WERI-Rb-1 (cell line): ENCODE data around the gene TMEM242.

ENCODE experiments used
- DNase-seq: peaks from one replicate; pipeline ENCODE4 v3.0.0-alpha.2; 2020
- H3K27ac ChIP-seq: fragments of 250-450 bp; sonication (Bioruptor Pico); 2 replicates; pipeline ENCODE4 v1.5.1; 2020; ENCODE audit warnings: mild to moderate bottlenecking, moderate library complexity
- H3K27me3 ChIP-seq: fragments of 250-450 bp; sonication (Bioruptor Pico); 2 replicates; pipeline ENCODE4 v1.5.1; 2021; ENCODE audit warnings: mild to moderate bottlenecking, low read depth, moderate library complexity; ENCODE audit not compliant: insufficient read depth, severe bottlenecking
- H3K36me3 ChIP-seq: fragments of 250-450 bp; sonication (Bioruptor Pico); 2 replicates; pipeline ENCODE4 v1.5.1; 2020; ENCODE audit warnings: mild to moderate bottlenecking, moderate library complexity
- H3K4me3 ChIP-seq: 2 replicates; pipeline ENCODE4 v1.5.1; 2011; ENCODE audit warnings: low read depth, mild to moderate bottlenecking, control low read depth, low read length
- H3K9me3 ChIP-seq: fragments of 250-450 bp; sonication (Bioruptor Pico); 2 replicates; pipeline ENCODE4 v1.5.1; 2021; ENCODE audit warnings: mild to moderate bottlenecking, moderate library complexity; ENCODE audit not compliant: severe bottlenecking
- CTCF ChIP-seq: IDR thresholded peaks from 2 replicates; pipeline ENCODE4 v1.5.1; 2011; ENCODE audit warnings: low read depth, mild to moderate bottlenecking, control low read depth, inconsistent platforms, low read length

TMEM242 gene

GRCh38 chr6:157263881-157264397 is 59.4 kb downstream of the TMEM242 start:
- DNase-seq: no peak

GRCh38 chr6:157263146-157263545 is 60.2 kb downstream of the TMEM242 start:
- no peaks in the 10 kb centered on the region for H3K27me3 ChIP-seq

More at GRCh38 chr6:157263881-157264397, 59.4 kb downstream of the TMEM242 start:
- TF ChIP-seq CTCF: no peak
- no peak overlapping the region for H3K27ac ChIP-seq
- no peak overlapping the region for H3K4me3 ChIP-seq
- no peaks in the 10 kb centered on the region for H3K9me3 ChIP-seq
- H3K27me3 ChIP-seq: no peaks in the 10 kb centered on the region
- no peaks in the 10 kb centered on the region for H3K36me3 ChIP-seq

GRCh38 chr6:157261606-157262005 is 61.7 kb downstream of the TMEM242 start:
- DNase-seq: no peak
- Histone ChIP-seq H3K36me3 (no peaks in the 10 kb centered on the region), H3K4me3 (no peak overlapping the region), H3K27me3 (no peaks in the 10 kb centered on the region), H3K9me3 (no peaks in the 10 kb centered on the region), H3K27ac (no peak overlapping the region)
- TF ChIP-seq CTCF: no peak

More at GRCh38 chr6:157263146-157263545, 60.2 kb downstream of the TMEM242 start:
- no peak for DNase-seq
- TF ChIP-seq CTCF: no peak
- Histone ChIP-seq H3K4me3 (no peak overlapping the region), H3K9me3 (no peaks in the 10 kb centered on the region), H3K27ac (no peak overlapping the region), H3K36me3 (no peaks in the 10 kb centered on the region)

- Histone ChIP-seq H3K27ac (no peak overlapping the region), H3K4me3 (no peak overlapping the region), H3K9me3 (no peaks in the 10 kb centered on the region), H3K36me3 (no peaks in the 10 kb centered on the region), H3K27me3 (no peaks in the 10 kb centered on the region)
- DNase-seq: no peak
- no peak for TF ChIP-seq CTCF
Measured at GRCh38 chr6:157260735-157261410, 62.4 kb downstream of the TMEM242 start.

- no peaks in the 10 kb centered on the region for H3K9me3 ChIP-seq
- no peak for DNase-seq
- no peak overlapping the region for H3K27ac ChIP-seq
- H3K27me3 ChIP-seq: no peaks in the 10 kb centered on the region
- H3K36me3 ChIP-seq: no peaks in the 10 kb centered on the region
- no peak overlapping the region for H3K4me3 ChIP-seq
- TF ChIP-seq CTCF: no peak
Measured at GRCh38 chr6:157259443-157259842, 63.9 kb downstream of the TMEM242 start.

- no peaks in the 10 kb centered on the region for H3K27me3 ChIP-seq
- H3K27ac ChIP-seq: no peak overlapping the region
- DNase-seq: no peak
- no peaks in the 10 kb centered on the region for H3K9me3 ChIP-seq
- H3K36me3 ChIP-seq: no peaks in the 10 kb centered on the region
- no peak for TF ChIP-seq CTCF
- no peak overlapping the region for H3K4me3 ChIP-seq
Measured at GRCh38 chr6:157258878-157259277, 64.4 kb downstream of the TMEM242 start.
